Measurements from ENCODE around the gene LRMDA.
"Not testable (repeated sequence)": the region's sequence is repeated elsewhere in the genome, so short reads cannot be mapped to it uniquely, and the experiment has no call there.

Gene LRMDA

DNA sequence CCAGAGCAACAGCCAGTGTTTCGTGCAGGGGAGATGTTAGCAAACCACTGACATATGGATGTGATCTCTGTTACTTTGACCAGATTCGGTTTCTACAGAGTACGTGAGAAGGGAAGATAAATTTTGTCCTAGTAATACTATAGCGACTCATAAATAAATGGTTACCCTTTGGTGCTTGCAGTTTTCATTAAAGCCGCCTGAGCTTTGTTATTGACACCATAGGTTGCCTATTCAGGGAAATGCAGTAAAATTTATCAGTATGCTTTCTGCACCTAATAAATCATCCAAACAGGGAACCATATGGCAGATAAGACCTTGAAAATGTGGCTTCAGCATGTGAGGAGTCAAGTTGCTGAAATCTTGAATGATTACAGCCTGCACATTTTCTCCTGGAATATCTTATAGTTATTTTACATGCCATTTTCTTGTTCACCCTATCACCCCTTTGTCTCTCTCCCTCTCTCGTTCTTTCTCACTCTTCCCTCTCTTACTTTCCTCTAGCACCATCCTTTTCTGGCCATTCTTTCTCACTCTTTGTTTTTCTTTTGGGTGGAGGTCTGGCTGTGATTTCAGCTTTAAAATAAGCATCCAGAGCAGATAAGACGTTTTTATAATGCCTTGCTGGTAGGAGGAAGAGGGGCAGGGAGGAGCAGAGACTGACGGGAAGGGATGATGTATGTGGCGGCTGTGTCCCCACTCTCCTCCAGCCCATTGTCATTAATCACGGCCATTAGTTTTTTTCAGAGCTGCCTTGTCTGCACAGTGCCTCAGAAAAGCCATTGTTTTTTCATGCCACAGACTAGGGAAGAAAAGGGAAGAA lies 182.5 kb downstream of the LRMDA start:
- DNase-seq (ENCODE audit: low spot score), result no peak

GRCh38 chr10:75616076-75616475 lies 184.7 kb downstream of the LRMDA start:
- DNase-seq (ENCODE audit: low spot score), result no peak

- no peak for DNase-seq (ENCODE audit: low spot score)
These were observed 185.6 kb downstream of the LRMDA start for GRCh38 chr10:75616874-75617478.

- no peak for DNase-seq (ENCODE audit: low spot score)
These were observed 186.2 kb downstream of the LRMDA start for GRCh38 chr10:75617485-75618155.

- no peak for DNase-seq (ENCODE audit: low spot score)
These were observed 188.2 kb downstream of the LRMDA start for GRCh38 chr10:75619635-75620034.

- no peak for DNase-seq (ENCODE audit: low spot score)
These were observed 188.9 kb downstream of the LRMDA start for GRCh38 chr10:75620356-75620755.

DNA sequence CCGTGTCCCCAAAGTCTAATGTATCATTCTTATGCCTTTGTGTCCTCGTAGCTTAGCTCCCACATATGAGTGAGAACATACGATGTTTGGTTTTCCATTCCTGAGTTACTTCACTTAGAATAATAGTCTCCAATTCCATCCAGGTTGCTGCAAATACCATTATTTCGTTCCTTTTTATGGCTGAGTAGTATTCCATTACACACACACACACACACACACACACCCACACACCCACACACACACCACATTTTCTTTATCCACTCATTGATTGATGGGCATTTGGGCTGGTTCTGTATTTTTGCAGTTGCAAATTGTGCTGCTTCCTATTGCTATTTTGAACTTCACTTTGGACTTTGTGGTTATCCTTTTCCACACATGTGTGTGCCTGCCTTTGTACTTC lies 189.6 kb downstream of the LRMDA start:
- DNase-seq (ENCODE audit: low spot score), result not testable (repeated sequence)

GRCh38 chr10:75622503-75622902 lies 191.1 kb downstream of the LRMDA start:
- DNase-seq (ENCODE audit: low spot score), result no peak

DNA sequence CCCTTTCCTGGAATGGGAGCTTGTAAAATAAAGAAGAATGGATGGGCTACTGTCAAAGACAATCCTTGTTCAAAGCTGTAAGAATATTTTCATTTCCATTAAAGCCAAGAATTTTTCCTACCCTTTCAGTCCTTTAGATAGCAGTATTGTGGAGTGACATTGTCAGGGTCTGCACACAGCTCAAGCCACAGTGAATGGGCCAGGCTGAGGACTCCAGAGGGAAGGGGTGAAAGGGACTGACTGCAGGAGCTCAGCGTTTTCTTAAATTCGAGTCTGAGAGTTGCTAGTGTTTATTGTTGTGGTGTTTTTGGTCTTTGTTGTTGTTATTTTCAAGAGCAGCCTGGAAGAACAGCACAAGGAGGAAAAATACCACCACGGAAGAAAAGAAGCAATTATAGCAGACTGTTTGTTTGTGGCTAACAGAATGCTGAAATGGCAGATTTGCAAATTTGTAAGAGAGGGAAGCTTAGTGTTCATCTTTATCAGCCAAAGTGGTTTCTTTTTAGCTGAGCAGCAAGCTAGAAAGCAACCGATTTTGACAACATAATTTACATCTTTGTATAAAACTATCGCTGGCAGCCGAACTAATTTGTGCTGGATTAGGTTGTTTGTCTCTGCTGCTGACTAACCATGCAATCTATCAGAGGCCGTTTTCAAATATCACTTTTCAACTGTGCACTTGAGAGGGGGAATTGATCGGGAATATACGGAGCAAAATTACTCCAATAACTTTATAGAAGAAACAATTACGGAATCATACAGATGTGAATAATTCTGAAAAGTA lies 192.1 kb downstream of the LRMDA start:
- DNase-seq (ENCODE audit: low spot score), result no peak

DNA sequence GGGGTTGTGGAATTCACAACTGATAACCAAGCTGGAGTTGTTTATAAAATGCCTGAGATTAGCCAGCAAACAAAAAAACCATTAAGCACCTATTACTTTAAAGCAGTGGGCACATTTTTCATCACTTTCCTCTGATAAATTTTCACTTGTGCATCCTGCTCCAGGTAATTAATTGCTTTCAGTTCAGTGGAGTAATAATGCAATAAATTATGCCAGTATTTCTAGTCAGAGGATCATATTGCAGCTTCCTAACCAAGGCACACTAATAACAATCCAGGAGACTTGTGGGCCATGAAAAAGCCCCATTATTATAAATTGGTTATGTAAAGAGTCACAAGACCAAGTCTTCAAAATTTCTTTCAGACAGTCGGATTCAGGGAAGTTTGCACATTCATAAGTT lies 193.2 kb downstream of the LRMDA start:
- no peak for DNase-seq (ENCODE audit: low spot score)

DNA sequence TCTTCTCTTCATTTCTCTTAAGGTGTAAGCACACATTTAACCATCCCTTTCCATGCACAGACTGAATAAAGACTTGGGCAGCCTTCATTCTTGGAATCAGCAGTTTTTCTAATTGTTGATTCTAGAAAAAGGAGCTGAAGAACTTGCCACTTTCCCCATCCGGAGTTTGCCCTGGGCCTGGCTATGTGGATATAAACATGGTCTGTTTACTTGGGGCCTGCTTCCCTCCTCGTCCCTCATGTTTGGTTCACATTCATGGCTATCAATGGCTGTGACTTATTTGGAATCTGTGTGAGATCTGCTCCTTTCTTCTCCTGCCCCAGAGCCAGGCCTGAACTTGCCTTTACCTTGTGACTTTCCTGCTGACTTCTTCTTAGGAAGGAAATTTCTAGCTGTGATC lies 199.3 kb downstream of the LRMDA start:
- no peak for DNase-seq (ENCODE audit: low spot score)

DNA sequence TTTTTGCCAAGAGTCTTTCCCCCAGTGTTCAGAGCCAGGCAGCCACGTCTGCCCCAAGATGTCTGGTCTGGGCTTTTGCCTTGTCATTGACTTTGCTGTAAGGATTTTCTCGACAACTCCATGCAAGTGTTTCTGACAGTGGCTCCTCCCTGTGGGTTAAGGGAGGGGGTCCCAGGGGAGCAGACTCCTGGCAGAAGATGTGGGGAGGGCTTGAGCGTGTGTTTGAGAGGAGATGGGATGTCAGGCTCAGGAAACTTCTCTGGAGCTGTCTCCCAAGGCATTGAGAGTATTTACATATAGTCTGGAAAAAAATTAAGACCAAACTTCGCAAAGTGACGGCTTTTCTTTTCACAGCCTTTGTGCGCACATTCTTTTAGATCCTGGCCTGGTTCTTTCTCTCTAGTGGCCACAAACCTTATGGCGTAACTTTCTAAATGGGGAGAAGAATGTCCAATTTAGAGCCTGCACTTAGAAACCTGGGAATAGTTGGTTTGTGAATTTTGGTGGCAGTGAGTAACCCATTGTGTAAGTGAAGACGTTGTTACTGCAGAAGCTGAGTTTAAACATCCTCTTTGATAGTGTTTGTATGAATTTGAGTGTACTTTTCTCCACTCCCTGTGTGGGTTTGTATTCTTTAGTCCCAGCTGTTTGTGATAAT lies 201.5 kb downstream of the LRMDA start:
- peak; percentile 18 for DNase-seq (ENCODE audit: low spot score)

DNA sequence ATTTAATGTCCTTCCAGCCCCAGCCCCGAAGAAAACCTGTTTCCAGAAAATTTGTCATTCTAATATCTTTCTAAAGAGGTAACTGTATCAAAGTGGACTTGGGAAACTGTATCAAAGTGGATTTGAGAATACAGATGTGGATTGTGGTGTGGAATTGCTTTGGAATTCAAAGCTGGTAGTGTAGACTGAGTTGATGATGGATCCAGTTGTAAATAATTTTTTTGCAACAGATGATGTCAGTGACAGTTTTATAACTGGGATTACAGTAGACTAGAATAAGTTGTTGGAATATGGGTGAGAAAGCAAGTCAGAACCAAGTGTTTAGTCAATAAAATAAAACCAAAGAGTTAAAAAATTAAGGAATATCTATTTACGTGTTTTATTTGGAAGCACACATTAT lies 202.1 kb downstream of the LRMDA start:
- no peak for DNase-seq (ENCODE audit: low spot score)

GRCh38 chr10:75634947-75635346 lies 203.5 kb downstream of the LRMDA start:
- no peak for DNase-seq (ENCODE audit: low spot score)

DNA sequence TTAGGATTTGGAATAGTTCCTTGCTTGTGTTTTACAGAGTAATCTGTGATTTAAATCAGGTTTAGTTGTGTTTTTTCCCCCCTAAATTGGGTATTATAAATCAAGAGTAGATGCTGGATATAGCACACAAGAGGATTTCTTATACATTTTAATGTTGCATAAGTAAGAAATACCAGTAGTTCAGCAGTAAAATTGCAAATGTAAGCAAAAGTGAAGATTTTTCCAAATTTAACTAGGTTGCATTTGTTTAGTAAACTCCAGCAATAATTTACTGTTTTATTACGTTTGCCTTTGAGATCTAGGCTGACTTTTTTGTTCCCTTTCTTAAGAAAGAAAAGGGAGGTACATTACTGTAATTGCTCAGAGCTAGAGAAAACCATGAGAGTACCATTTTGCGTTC lies 207.3 kb downstream of the LRMDA start:
- no peak for DNase-seq (ENCODE audit: low spot score)

- no peak for DNase-seq (ENCODE audit: low spot score)
These were observed 208.3 kb downstream of the LRMDA start for GRCh38 chr10:75639736-75640135.

GRCh38 chr10:75640381-75640780 lies 209.0 kb downstream of the LRMDA start:
- DNase-seq (ENCODE audit: low spot score), result no peak

DNA sequence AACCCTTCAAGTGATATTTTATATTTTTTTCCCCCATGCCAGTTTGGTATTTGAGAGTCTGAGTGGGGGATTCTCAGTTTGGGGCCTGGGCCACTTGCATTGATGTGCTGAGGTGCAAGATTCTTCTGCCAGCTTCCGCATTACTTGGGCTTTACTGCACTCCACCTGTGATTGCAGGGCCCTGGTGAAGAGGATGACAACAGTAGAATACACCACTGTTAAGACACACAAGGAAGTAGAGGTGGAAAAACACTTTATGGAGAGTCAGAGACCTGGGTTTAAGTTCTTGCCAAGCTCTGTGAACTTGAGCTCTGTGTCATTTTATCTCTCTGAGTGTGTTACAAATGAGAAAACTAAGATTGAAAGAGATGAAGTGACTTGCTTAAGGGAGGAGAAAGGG lies 209.4 kb downstream of the LRMDA start:
- no peak for DNase-seq (ENCODE audit: low spot score)

GRCh38 chr10:75643405-75643804 lies 212.0 kb downstream of the LRMDA start:
- DNase-seq (ENCODE audit: low spot score), result no peak

GRCh38 chr10:75643944-75644692 lies 212.7 kb downstream of the LRMDA start:
- no peak for DNase-seq (ENCODE audit: low spot score)

- DNase-seq (ENCODE audit: low spot score), result no peak
These were observed 214.3 kb downstream of the LRMDA start for GRCh38 chr10:75645704-75646103.

All from iPS-NIHi11 (cell line).